GM12878 (cell line): ENCODE results near the gene CYP1B1. TPM values are rescaled to one million over a fixed set of nuclear protein-coding genes. Genes with fewer than 3 reads are reported as not detected.

Experiments
- BACH1 ChIP-seq: fragments of 450-650 bp; IDR thresholded peaks from 2 replicates; pipeline ENCODE4 v1.6.1; 2017; ENCODE audit warnings: mild to moderate bottlenecking, borderline replicate concordance
- BHLHE40 ChIP-seq, 2 experiments: fragments of 450-650 bp in 1 of 2; IDR thresholded peaks; 2 replicates each; pipeline ENCODE4 v1.6.1; 2011 to 2017; ENCODE audit warnings: low read depth in 2 of 2, borderline replicate concordance in 1 of 2, improper control_type of control experiment in 1 of 2, low read length in 1 of 2, mild to moderate bottlenecking in 1 of 2
- CHD2 ChIP-seq: IDR thresholded peaks from 2 replicates; pipeline ENCODE4 v1.6.1; 2011; ENCODE audit warnings: low read depth, low read length, improper control_type of control experiment, borderline replicate concordance
- CHD4 ChIP-seq: fragments of 200-600 bp; sonication (generic); IDR thresholded peaks from 2 replicates; pipeline ENCODE4 v1.6.1; 2016; ENCODE audit warnings: mild to moderate bottlenecking
- CUX1 ChIP-seq: IDR thresholded peaks from 2 replicates; pipeline ENCODE4 v1.6.1; 2012; ENCODE audit warnings: improper control_type of control experiment, low read depth, low read length; ENCODE audit not compliant: insufficient replicate concordance
- E2F8 ChIP-seq: fragments of 450-650 bp; IDR thresholded peaks from 2 replicates; pipeline ENCODE4 v1.6.1; 2018; ENCODE audit warnings: mild to moderate bottlenecking, low read depth, moderate library complexity; ENCODE audit not compliant: partially characterized antibody
- FOXM1 ChIP-seq: IDR thresholded peaks from 2 replicates; pipeline ENCODE4 v1.6.1; 2012; ENCODE audit warnings: low read depth, mild to moderate bottlenecking, inconsistent platforms, low read length, moderate library complexity
- HDAC2 ChIP-seq: fragments of 200-600 bp; sonication (generic); IDR thresholded peaks from 2 replicates; pipeline ENCODE4 v1.6.1; 2017
- IKZF2 ChIP-seq, 2 experiments: fragments of 450-650 bp; IDR thresholded peaks; 2 replicates each; pipeline ENCODE4 v1.6.1; 2017; ENCODE audit warnings: mild to moderate bottlenecking in 2 of 2, moderate library complexity in 2 of 2
- IRF4 ChIP-seq: IDR thresholded peaks from 2 replicates; pipeline ENCODE4 v1.6.1; 2011; ENCODE audit warnings: low read depth, low read length
- NR2F1 ChIP-seq: fragments of 450-650 bp; conservative IDR thresholded peaks from 2 replicates; pipeline ENCODE4 v1.6.1; 2017; ENCODE audit warnings: mild to moderate bottlenecking
- SIN3A ChIP-seq: IDR thresholded peaks from 2 replicates; pipeline ENCODE4 v1.6.1; 2012; ENCODE audit warnings: low read depth, low read length, improper control_type of control experiment
- SMARCA5 ChIP-seq: fragments of 450-650 bp; IDR thresholded peaks from 2 replicates; pipeline ENCODE4 v1.6.1; 2017; ENCODE audit warnings: mild to moderate bottlenecking
- SRF ChIP-seq, 2 experiments: IDR thresholded peaks; 2 replicates each; pipeline ENCODE4 v1.6.1; 2011; ENCODE audit warnings: low read depth in 2 of 2, low read length in 2 of 2, mild to moderate bottlenecking in 1 of 2, moderate library complexity in 1 of 2
- TBL1XR1 ChIP-seq: IDR thresholded peaks from 2 replicates; pipeline ENCODE4 v1.6.1; 2012; ENCODE audit warnings: low read depth, low read length, improper control_type of control experiment
- TCF12 ChIP-seq: IDR thresholded peaks from 2 replicates; pipeline ENCODE4 v1.6.1; 2011; ENCODE audit warnings: low read depth, mild to moderate bottlenecking, low read length
- ZBED1 ChIP-seq: IDR thresholded peaks from 2 replicates; pipeline ENCODE4 v1.6.1; 2016; ENCODE audit warnings: borderline replicate concordance
- ZNF622 ChIP-seq: fragments of 450-650 bp; IDR thresholded peaks from 2 replicates; pipeline ENCODE4 v1.6.1; 2017; ENCODE audit warnings: mild to moderate bottlenecking, inconsistent platforms
- ZSCAN29 ChIP-seq: fragments of 450-650 bp; IDR thresholded peaks from 2 replicates; pipeline ENCODE4 v1.6.1; 2017; ENCODE audit warnings: mild to moderate bottlenecking, moderate library complexity
- ZZZ3 ChIP-seq: IDR thresholded peaks from 2 replicates; pipeline ENCODE4 v1.6.1; 2011; ENCODE audit warnings: low read depth; ENCODE audit not compliant: control insufficient read depth, insufficient read length
- polyA plus RNA-seq, 11 experiments: library from polyadenylated mRNA; depleted of rRNA in 4 of 11; unstranded in 6 of 11; stranded (reverse) in 5 of 11; fragments of >200 nt; fragmentation: Nextera tagmentation in 4 of 11; fragmentation: Illumina TruSeq in 1 of 11; extraction: Ambion mirVana in 4 of 11; extraction: Trizol in 1 of 11; gene quantifications; 1 replicate in 1 of 11; 2 replicates in 10 of 11; pipeline versions ENCODE4 v1.2.1 to v1.2.3, GENCODE V29; 2011 to 2016; ENCODE audit warnings: inconsistent platforms in 2 of 11, missing spikeins in 2 of 11, low read depth in 1 of 11
- total RNA-seq, 4 experiments: library from RNA; depleted of rRNA in 3 of 4; stranded (reverse); fragments of >200 nt in 3 of 4; fragmentation: Illumina TruSeq in 1 of 4; extraction: Trizol in 1 of 4; gene quantifications; 2 replicates each; pipeline versions ENCODE4 v1.2.1 to v1.2.3, GENCODE V29; 2013 to 2021
- TF ChIP-seq, protein P1 (sequence below): IDR thresholded peaks from 2 replicates; pipeline ENCODE4 v1.6.1; 2012; ENCODE audit warnings: mild to moderate bottlenecking, low read depth, low read length

The CYP1B1 gene
- total and polyA plus RNA-seq, 10 of the 15 experiments (the other 5 are each of a cell fraction or from before 2014, with no cell fraction given), result 0.35 to 29.7 (median 3.4) TPM

DNA sequence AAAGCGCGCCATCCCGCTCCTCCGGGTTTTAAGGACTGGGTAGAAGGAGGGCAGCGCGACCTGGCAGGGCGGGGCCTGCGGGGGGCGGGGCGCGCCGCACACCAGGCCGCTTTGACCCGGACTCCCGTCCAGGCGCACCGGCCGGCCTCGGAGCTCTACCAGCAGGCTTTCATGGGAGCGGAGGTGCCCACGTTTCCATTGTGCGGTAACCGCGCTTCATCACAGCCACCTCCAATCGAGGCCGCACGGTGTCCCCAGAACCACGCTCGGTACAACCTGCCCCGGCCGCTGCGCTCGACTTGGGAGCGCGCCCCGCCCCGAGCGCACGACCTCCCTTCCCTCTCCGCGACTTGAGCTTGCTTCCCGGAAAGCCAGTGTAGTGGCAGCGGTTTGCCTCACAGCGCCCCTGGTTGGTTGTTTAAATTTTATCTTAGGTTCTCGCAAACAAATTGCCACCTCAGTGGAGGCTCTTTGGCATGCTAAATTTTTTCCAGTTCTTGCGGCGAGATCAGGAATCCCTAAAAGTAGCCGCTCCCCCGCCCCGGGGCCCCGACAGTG lies 280 bp upstream of the CYP1B1 start (continued):
- TF ChIP-seq CUX1 (no peak), ZNF622 (no peak), IRF4 (no peak), ZZZ3 (no peak), NR2F1 (no peak), ZBED1 (0 out of 2 replicates have a peak, but pooled peaks have one; percentile 3), SMARCA5 (no peak), BHLHE40 (IDR thresholded peaks at IDR 0.05; ENCODE audit: borderline replicate concordance in 1 of 2, low read depth in 2 of 2, low read length in 1 of 2) (no peak), CHD2 (no peak), E2F8 (no peak), TBL1XR1 (no peak), BACH1 (no peak), HDAC2 (no peak), SIN3A (no peak), CHD4 (no peak), FOXM1 (no peak), TCF12 (no peak), SRF (IDR thresholded peaks at IDR 0.05; ENCODE audit: low read depth in 2 of 2, low read length in 2 of 2) (no peak), IKZF2 (IDR thresholded peaks at IDR 0.05) (peak; percentile 11 to 14; a peak in 1 of 4 replicates), ZSCAN29 (no peak)
- TF ChIP-seq, protein P1, sequence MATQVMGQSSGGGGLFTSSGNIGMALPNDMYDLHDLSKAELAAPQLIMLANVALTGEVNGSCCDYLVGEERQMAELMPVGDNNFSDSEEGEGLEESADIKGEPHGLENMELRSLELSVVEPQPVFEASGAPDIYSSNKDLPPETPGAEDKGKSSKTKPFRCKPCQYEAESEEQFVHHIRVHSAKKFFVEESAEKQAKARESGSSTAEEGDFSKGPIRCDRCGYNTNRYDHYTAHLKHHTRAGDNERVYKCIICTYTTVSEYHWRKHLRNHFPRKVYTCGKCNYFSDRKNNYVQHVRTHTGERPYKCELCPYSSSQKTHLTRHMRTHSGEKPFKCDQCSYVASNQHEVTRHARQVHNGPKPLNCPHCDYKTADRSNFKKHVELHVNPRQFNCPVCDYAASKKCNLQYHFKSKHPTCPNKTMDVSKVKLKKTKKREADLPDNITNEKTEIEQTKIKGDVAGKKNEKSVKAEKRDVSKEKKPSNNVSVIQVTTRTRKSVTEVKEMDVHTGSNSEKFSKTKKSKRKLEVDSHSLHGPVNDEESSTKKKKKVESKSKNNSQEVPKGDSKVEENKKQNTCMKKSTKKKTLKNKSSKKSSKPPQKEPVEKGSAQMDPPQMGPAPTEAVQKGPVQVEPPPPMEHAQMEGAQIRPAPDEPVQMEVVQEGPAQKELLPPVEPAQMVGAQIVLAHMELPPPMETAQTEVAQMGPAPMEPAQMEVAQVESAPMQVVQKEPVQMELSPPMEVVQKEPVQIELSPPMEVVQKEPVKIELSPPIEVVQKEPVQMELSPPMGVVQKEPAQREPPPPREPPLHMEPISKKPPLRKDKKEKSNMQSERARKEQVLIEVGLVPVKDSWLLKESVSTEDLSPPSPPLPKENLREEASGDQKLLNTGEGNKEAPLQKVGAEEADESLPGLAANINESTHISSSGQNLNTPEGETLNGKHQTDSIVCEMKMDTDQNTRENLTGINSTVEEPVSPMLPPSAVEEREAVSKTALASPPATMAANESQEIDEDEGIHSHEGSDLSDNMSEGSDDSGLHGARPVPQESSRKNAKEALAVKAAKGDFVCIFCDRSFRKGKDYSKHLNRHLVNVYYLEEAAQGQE, result no peak
